Kidney (tissue), 14 donors: ENCODE measurements around the gene C1QC. TPM values are rescaled to one million over a fixed set of nuclear protein-coding genes. Genes with fewer than 3 reads are reported as not detected.

Experiments
- DNase-seq, 5 donors: peaks; one replicate each; pipeline ENCODE4 v3.0.0-alpha.2; 2013 to 2020
- FAIRE-seq: peaks from 2 replicates; lab custom pipeline; 2012; peaks lifted over from hg19 to GRCh38; lab: Jason Lieb, UNC
- H3K27ac ChIP-seq, 2 donors: one replicate each; pipeline ENCODE4 v1.7.0; 2013; ENCODE audit warnings: low read depth in 2 of 2, low read length in 2 of 2, inconsistent platforms in 1 of 2
- H3K27me3 ChIP-seq: one replicate; pipeline ENCODE4 v1.7.1; 2013; ENCODE audit warnings: low read length, inconsistent platforms; ENCODE audit not compliant: control insufficient read depth, insufficient read depth
- H3K36me3 ChIP-seq, 3 donors: one replicate each; pipeline versions ENCODE4 v1.7.0 to v1.7.1; 2013; ENCODE audit warnings: low read length in 3 of 3, control low read depth in 1 of 3, inconsistent platforms in 1 of 3; ENCODE audit not compliant: insufficient read depth in 3 of 3, control insufficient read depth in 2 of 3
- H3K4me1 ChIP-seq, 3 donors: one replicate each; pipeline versions ENCODE4 v1.7.0 to v1.7.1; 2013; ENCODE audit warnings: low read length in 3 of 3, inconsistent platforms in 1 of 3, low read depth in 1 of 3; ENCODE audit not compliant: control insufficient read depth in 2 of 3, insufficient read depth in 2 of 3
- H3K4me3 ChIP-seq, 3 donors: one replicate each; pipeline versions ENCODE4 v1.7.0 to v1.8.1; 2013; ENCODE audit warnings: low read length in 3 of 3, control low read depth in 1 of 3, inconsistent platforms in 1 of 3
- H3K9ac ChIP-seq, 3 donors: one replicate each; pipeline versions ENCODE4 v1.7.0 to v1.7.1; 2013; ENCODE audit warnings: low read length in 3 of 3, control low read depth in 1 of 3, inconsistent platforms in 1 of 3
- H3K9me3 ChIP-seq, 3 donors: one replicate each; pipeline versions ENCODE4 v1.7.0 to v1.7.1; 2013; ENCODE audit warnings: low read length in 3 of 3, control low read depth in 1 of 3, inconsistent platforms in 1 of 3; ENCODE audit not compliant: control insufficient read depth in 2 of 3, insufficient read depth in 1 of 3
- CTCF ChIP-seq: IDR thresholded peaks from 3 replicates; pipeline ENCODE4 v1.5.1; 2012; ENCODE audit warnings: mild to moderate bottlenecking, moderate library complexity, borderline replicate concordance; ENCODE audit not compliant: insufficient read depth; ENCODE audit errors: extremely low read depth
- intact Hi-C: fragments of 100-400 bp; cut with DNase I; formaldehyde crosslinking; loops from one replicate; pipeline ENCODE4 v1.11.1; 2022
- polyA plus RNA-seq: library from polyadenylated mRNA; stranded (reverse); fragments of 350-450 nt; fragmentation: Illumina TruSeq; extraction: RNeasy Lipid Tissue Mini Kit (QIAGEN cat#74804); gene quantifications from one replicate; pipeline ENCODE4 v1.2.3, GENCODE V29; 2014; ENCODE audit warnings: low read depth, low replicate concordance; ENCODE audit not compliant: insufficient read depth
- total RNA-seq: library from RNA; stranded (reverse); fragmentation: NEBNext Ultra II Directional; extraction: Animal tissue kit (Norgen Biotek cat#: 25700); gene quantifications from one replicate; pipeline ENCODE4 v1.2.1, GENCODE V29; 2021
- donor health status: control.
- donor health status: control.
- donor health status: control.
- donor health status: control.
- donor health status: control.
- donor health status: DM: yes; HTN: yes; CAD: no.
- donor health status: Normal renal cell carcinoma (clear cell type).

Gene C1QC
- total and polyA plus RNA-seq, 2 donors from 2014 or later = 57.4 to 287 TPM

GRCh38 chr1:22651941-22652856 is 8.8 kb downstream of the C1QC start:
- H3K9me3 ChIP-seq = no peaks in the 10 kb centered on the region
- H3K9ac ChIP-seq = no peak overlapping the region
- no peak overlapping the region for H3K27ac ChIP-seq
- no peak for FAIRE-seq
- H3K27me3 ChIP-seq = peaks cover 3% of the 10 kb centered on the region
- H3K4me3 ChIP-seq = no peak overlapping the region
- TF ChIP-seq CTCF = no peak
- no peaks in the 10 kb centered on the region for H3K36me3 ChIP-seq
- no peaks in the 10 kb centered on the region for H3K4me1 ChIP-seq
- DNase-seq = no peak
- intact Hi-C loops = no loop called here

- peaks cover 3% of the 10 kb centered on the region for H3K27me3 ChIP-seq
- no peak within 1 kb of the TSS for H3K9ac ChIP-seq
- H3K27ac ChIP-seq = no peak within 1 kb of the TSS
- intact Hi-C loops = no loop called here
- FAIRE-seq (no peak), DNase-seq (peak in 1 of 5 donors; percentile 81)
- H3K36me3 ChIP-seq = no peaks in the 10 kb centered on the region
- no peak for TF ChIP-seq CTCF
- H3K4me3 ChIP-seq = no peak within 1 kb of the TSS
- H3K9me3 ChIP-seq = no peaks in the 10 kb centered on the region
- H3K4me1 ChIP-seq = no peaks in the 10 kb centered on the region
Observed at GRCh38 chr1:22652881-22653316, 9.5 kb downstream of the C1QC start, which contains the start of gene C1QB. TSS of gene C1QB (plus strand) at chr1:22653236. CDS start at chr1:22659463, 6,227 bp downstream.

- Histone ChIP-seq H3K9me3 (no peaks in the 10 kb centered on the region), H3K4me1 (no peaks in the 10 kb centered on the region), H3K27me3 (peaks cover 3% of the 10 kb centered on the region), H3K9ac (no peak overlapping the region), H3K36me3 (no peaks in the 10 kb centered on the region), H3K4me3 (no peak overlapping the region), H3K27ac (no peak overlapping the region)
- intact Hi-C loops = no loop called here
- FAIRE-seq (no peak), DNase-seq (no peak)
- no peak for TF ChIP-seq CTCF
Observed at GRCh38 chr1:22654692-22655091, 11.3 kb downstream of the C1QC start.
